HCT116 (cell line): Measurements from ENCODE around the gene TTF1.

Experiments used
- CTCF ChIP-seq, 3 experiments: fragments of 200-600 bp in 1 of 3; sonication (generic) in 1 of 3; IDR thresholded peaks in 2 of 3; conservative IDR thresholded peaks in 1 of 3; 2 replicates each; pipeline ENCODE4 v1.5.1; 2012 to 2017; ENCODE audit warnings: low read depth in 2 of 3, low read length in 2 of 3, antibody characterized with exemption in 1 of 3, borderline replicate concordance in 1 of 3, control low read depth in 1 of 3, mild to moderate bottlenecking in 1 of 3, mixed read lengths in 1 of 3, mixed run types in 1 of 3, moderate library complexity in 1 of 3; ENCODE audit not compliant: insufficient read depth in 1 of 3
- EZH2 ChIP-seq: fragments of 200-600 bp; sonication (generic); IDR thresholded peaks from 2 replicates; pipeline ENCODE4 v1.6.1; 2017; ENCODE audit warnings: antibody characterized with exemption, mixed run types
- SP1 ChIP-seq: IDR thresholded peaks from 2 replicates; pipeline ENCODE4 v1.6.1; 2012; ENCODE audit warnings: low read depth
- YY1 ChIP-seq: IDR thresholded peaks from 2 replicates; pipeline ENCODE4 v1.6.1; 2011; ENCODE audit warnings: low read length, low read depth, moderate library complexity, mild to moderate bottlenecking; ENCODE audit not compliant: insufficient replicate concordance; ENCODE audit errors: extremely low read depth

- TF ChIP-seq CTCF (IDR thresholded peaks at IDR 0.05 in 2 of 3, conservative IDR thresholded peaks at IDR 0.05 in 1 of 3; ENCODE audit: borderline replicate concordance in 1 of 3, insufficient read depth in 1 of 3, low read depth in 2 of 3, low read length in 2 of 3) (no peak), YY1 (no peak), EZH2 (no peak), SP1 (no peak)
These were observed 23.2 kb downstream of the TTF1 start for GRCh38 chr9:132383462-132383883.
